HepG2 (cell line): ENCODE data around the gene HPD. TPM values are rescaled to one million over a fixed set of nuclear protein-coding genes. Genes with fewer than 3 reads are reported as not detected.
A peak's percentile ranks its signal among the peaks of the same experiment; 100 is the strongest.

ENCODE experiments used
- ATAC-seq: fragments of 200-7000 bp; cut with Tn5 transposase; 3 replicates; pipeline ENCODE4 v1.9.1; 2020; ENCODE audit warnings: mild to moderate bottlenecking, moderate library complexity
- BruUV-seq: library from RNA; stranded (reverse); fragments of 400-500 nt; replicated peaks from 2 replicates; lab custom pipeline; 2021; lab: Mats Ljungman, UMichigan
- CTCF ChIA-PET: fragments of 300-600 bp; formaldehyde crosslinking; extraction: SDS; loops from one replicate; lab custom pipeline; 2021; ENCODE audit warnings: low total read pairs, inconsistent platforms, low intra/inter-chr PET ratio; lab: Yijun Ruan, JAX
- POLR2A ChIA-PET: fragments of 350-600 bp; sonication (Branson Sonifier 250); formaldehyde crosslinking; loops from one replicate; lab custom pipeline; 2020; ENCODE audit warnings: antibody characterized with exemption, inconsistent platforms; lab: Yijun Ruan, JAX
- DNase-seq: peaks from one replicate; pipeline ENCODE4 v3.0.0-alpha.2; 2015; ENCODE audit warnings: low spot score
- FAIRE-seq: peaks from 3 replicates; lab custom pipeline; 2011; peaks lifted over from hg19 to GRCh38; lab: Jason Lieb, UNC
- H2AFZ ChIP-seq: one replicate; pipeline ENCODE4 v1.6.1; 2011; ENCODE audit warnings: low read length, inconsistent platforms
- H3K27ac ChIP-seq: fragments of 300-600 bp; 3 replicates; pipeline ENCODE4 v1.8.0; 2011; ENCODE audit warnings: mixed run types, mild to moderate bottlenecking, mixed read lengths, low read length, inconsistent platforms; ENCODE audit not compliant: insufficient read depth; ENCODE audit errors: extremely low read length
- H3K27me3 ChIP-seq, 2 experiments: fragments of 200-600 bp in 1 of 2; 2 replicates in 1 of 2; 3 replicates in 1 of 2; pipeline versions ENCODE4 v1.6.0 to v1.8.0; 2011; ENCODE audit warnings: low read length in 2 of 2, mild to moderate bottlenecking in 2 of 2, moderate library complexity in 2 of 2, inconsistent platforms in 1 of 2; ENCODE audit not compliant: insufficient read depth in 2 of 2, control insufficient read depth in 1 of 2
- H3K36me3 ChIP-seq, 2 experiments: fragments of 200-600 bp in 1 of 2; replicated peaks in 1 of 2; 2 replicates in 1 of 2; 3 replicates in 1 of 2; pipeline versions ENCODE4 v1.5.1 to v1.8.0; 2011; ENCODE audit warnings: low read length in 2 of 2, inconsistent platforms in 1 of 2; ENCODE audit not compliant: insufficient read depth in 2 of 2, control insufficient read depth in 1 of 2
- H3K4me1 ChIP-seq: 2 replicates; pipeline ENCODE4 v1.5.1; 2012; ENCODE audit warnings: low read length, inconsistent platforms; ENCODE audit not compliant: insufficient read depth
- H3K4me2 ChIP-seq: 2 replicates; pipeline ENCODE4 v1.6.0; 2011; ENCODE audit warnings: low read depth, low read length, inconsistent platforms
- H3K4me3 ChIP-seq, 3 experiments: fragments of 200-600 bp in 1 of 3; sonication (generic), shearing (Covaris generic) in 1 of 3; replicated peaks in 1 of 3; 2 replicates each; pipeline ENCODE4 v1.5.1; 2011 to 2016; ENCODE audit warnings: low read length in 3 of 3, inconsistent platforms in 2 of 3, low read depth in 2 of 3, mild to moderate bottlenecking in 2 of 3, control low read depth in 1 of 3, mixed read lengths in 1 of 3; ENCODE audit not compliant: insufficient read depth in 1 of 3
- H3K79me2 ChIP-seq: one replicate; pipeline ENCODE4 v1.6.1; 2011; ENCODE audit warnings: low read length, inconsistent platforms; ENCODE audit not compliant: insufficient read depth
- H3K9ac ChIP-seq: 2 replicates; pipeline ENCODE4 v1.6.0; 2011; ENCODE audit warnings: mild to moderate bottlenecking, low read depth, low read length, inconsistent platforms; ENCODE audit not compliant: insufficient read depth
- H3K9me3 ChIP-seq: 2 replicates; pipeline ENCODE4 v1.5.1; 2012; ENCODE audit warnings: mild to moderate bottlenecking, low read length
- H4K20me1 ChIP-seq: 2 replicates; pipeline ENCODE4 v1.6.0; 2011; ENCODE audit warnings: inconsistent platforms, mild to moderate bottlenecking, low read length, moderate library complexity; ENCODE audit not compliant: insufficient read depth
- CREB1 ChIP-seq, 2 experiments: fragments of 450-650 bp in 1 of 2; IDR thresholded peaks; 2 replicates each; pipeline ENCODE4 v1.6.1; 2016 to 2017; ENCODE audit warnings: control low read depth in 1 of 2, mild to moderate bottlenecking in 1 of 2, missing compliant biosample characterization in 1 of 2, missing genetic modification characterization in 1 of 2
- KDM3A ChIP-seq: IDR thresholded peaks from 2 replicates; pipeline ENCODE4 v1.6.1; 2018; ENCODE audit warnings: low read depth, missing compliant biosample characterization
- NFE2 ChIP-seq: sonication (generic); formaldehyde crosslinking; IDR thresholded peaks from 2 replicates; pipeline ENCODE4 v1.4.0; 2020; ENCODE audit warnings: missing genetic modification reagents
- NFKB2 ChIP-seq: sonication (generic); formaldehyde crosslinking; IDR thresholded peaks from 2 replicates; pipeline ENCODE4 v1.4.0; 2020; ENCODE audit warnings: missing genetic modification reagents, borderline replicate concordance
- POGK ChIP-seq: sonication (generic); formaldehyde crosslinking; conservative IDR thresholded peaks from 2 replicates; pipeline ENCODE4 v1.8.0; 2022; ENCODE audit warnings: mild to moderate bottlenecking, moderate library complexity, missing genetic modification reagents
- RAD51 ChIP-seq: fragments of 450-650 bp; IDR thresholded peaks from 2 replicates; pipeline ENCODE4 v1.6.1; 2016; ENCODE audit warnings: borderline replicate concordance
- RXRA ChIP-seq: sonication (generic); formaldehyde crosslinking; IDR thresholded peaks from 2 replicates; pipeline ENCODE4 v1.5.1; 2020; ENCODE audit warnings: missing genetic modification reagents
- SAP130 ChIP-seq: IDR thresholded peaks from 2 replicates; pipeline ENCODE4 v1.6.1; 2016; ENCODE audit warnings: low read depth
- SOX5 ChIP-seq: IDR thresholded peaks from 2 replicates; pipeline ENCODE4 v1.6.1; 2016; ENCODE audit warnings: borderline replicate concordance
- WIZ ChIP-seq: sonication (generic); formaldehyde crosslinking; IDR thresholded peaks from 2 replicates; pipeline ENCODE4 v1.5.1; 2020; ENCODE audit warnings: mild to moderate bottlenecking, missing genetic modification reagents
- ZNF30 ChIP-seq: sonication (generic); formaldehyde crosslinking; IDR thresholded peaks from 2 replicates; pipeline ENCODE4 v1.5.0; 2020; ENCODE audit warnings: mild to moderate bottlenecking, missing genetic modification reagents
- ZNF335 ChIP-seq: sonication (generic); formaldehyde crosslinking; IDR thresholded peaks from 2 replicates; pipeline ENCODE4 v1.4.0; 2020; ENCODE audit warnings: missing genetic modification reagents
- ZNF543 ChIP-seq: sonication (generic); formaldehyde crosslinking; IDR thresholded peaks from 2 replicates; pipeline ENCODE4 v1.4.0; 2020; ENCODE audit warnings: mild to moderate bottlenecking, missing genetic modification reagents
- ZNF770 ChIP-seq: sonication (generic); formaldehyde crosslinking; IDR thresholded peaks from 2 replicates; pipeline ENCODE4 v1.5.0; 2020; ENCODE audit warnings: mild to moderate bottlenecking, missing genetic modification reagents
- ZNF781 ChIP-seq: sonication (generic); formaldehyde crosslinking; IDR thresholded peaks from 2 replicates; pipeline ENCODE4 v1.5.1; 2020; ENCODE audit warnings: borderline replicate concordance, mild to moderate bottlenecking, missing genetic modification reagents; ENCODE audit errors: not compliant biosample characterization
- WGBS: methylation state at CpG from one replicate; pipeline ENCODE4 v1.1.6; 2017; ENCODE audit warnings: low lambda C conversion rate; 5-methylcytosine and 5-hydroxymethylcytosine counted together
- in situ Hi-C: cut with HindIII; loops from 2 replicates; pipeline ENCODE4 v1.10.0; 2017; ENCODE audit warnings: low pct_unique_long_range_greater_than_20kb; ENCODE audit not compliant: extremely low pct_ligation_motif_present
- intact Hi-C: fragments of 100-400 bp; cut with micrococcal nuclease; formaldehyde crosslinking; loops from one replicate; pipeline ENCODE4 v1.10.0; 2022; ENCODE audit not compliant: unreplicated experiment
- polyA plus RNA-seq, 8 experiments: library from polyadenylated mRNA; depleted of rRNA in 3 of 8; stranded (reverse) in 7 of 8; unstranded in 1 of 8; fragments of >200 nt; fragmentation: Illumina TruSeq in 4 of 8; extraction: Trizol in 4 of 8; gene quantifications; 2 replicates each; pipeline versions ENCODE4 v1.2.1 to v1.2.3, GENCODE V29; 2011 to 2016; ENCODE audit warnings: low read depth in 4 of 8, missing spikeins in 1 of 8, mixed read lengths in 1 of 8; ENCODE audit not compliant: insufficient read depth in 1 of 8
- total RNA-seq, 5 experiments: library from RNA; depleted of rRNA; stranded (reverse); fragments of >200 nt; fragmentation: Illumina TruSeq; extraction: Trizol; gene quantifications; 2 replicates each; pipeline ENCODE4 v1.2.3, GENCODE V29; 2016; ENCODE audit warnings: low read depth in 1 of 5

HPD gene
- total and polyA plus RNA-seq, 2 of the 13 experiments (the other 11 are each of a cell fraction or from before 2014, with no cell fraction given) = 120 to 195 TPM

GRCh38 chr12:121797937-121798786 is 60.5 kb downstream of the HPD start (continued):
- peak; percentile 52; the same call in 1 of the 2 replicates for TF ChIP-seq RXRA (CRISPR knock-in tag)
- TF ChIP-seq SAP130 (CRISPR knock-in tag) = peak; percentile 82
- no peak for TF ChIP-seq NFKB2 (CRISPR knock-in tag)
- TF ChIP-seq ZNF30 (CRISPR knock-in tag) = no peak
- 0 out of 2 replicates have a peak, but pooled peaks have one; percentile 42 for TF ChIP-seq WIZ (CRISPR knock-in tag)
- TF ChIP-seq ZNF335 (CRISPR knock-in tag) = no peak
- TF ChIP-seq, all 625 proteins: peak for 98

GRCh38 chr12:121796855-121797751 is 61.6 kb downstream of the HPD start:
- peak overlapping the region; percentile 72 for H3K9ac ChIP-seq
- peak overlapping the region; percentile 99 for H3K27ac ChIP-seq
- H4K20me1 ChIP-seq = no peaks in the 10 kb centered on the region
- H3K27me3 ChIP-seq = no peaks in the 10 kb centered on the region
- H3K4me3 ChIP-seq = peak overlapping the region; percentile 38 to 79 (median 39)
- H3K36me3 ChIP-seq = no peaks in the 10 kb centered on the region; a peak in 1 of 5 replicates
- H2AFZ ChIP-seq = no peak overlapping the region
- FAIRE-seq (peak; percentile 95), DNase-seq (peak; percentile 97), ATAC-seq (peak; percentile 62)
- 11% methylated on average over 22 of the region's 39 CpGs for WGBS
- BruUV-seq = no TSS peak
- ChIA-PET POLR2A (interaction anchor here (0.8 to 14.0 kb wide), 13 partner anchors 10 to 1506 kb away, joined by 3 to 393 read pairs (median 3); partner anchors contain the start of genes HPD, PSMD9, RNU4-2 and SETD1B), CTCF (interaction anchor here (0.9 to 3.6 kb wide), 4 partner anchors 12 to 97 kb away, joined by 3 to 20 read pairs (median 6); no protein-coding TSS in a partner anchor)
- H3K79me2 ChIP-seq = peaks cover 50% of the 10 kb centered on the region
- H3K4me2 ChIP-seq = peak overlapping the region; percentile 96
- peaks cover 71% of the 10 kb centered on the region for H3K4me1 ChIP-seq
- in situ Hi-C loops (no loop called here), intact Hi-C loops (no loop called here)
- H3K9me3 ChIP-seq = no peaks in the 10 kb centered on the region
- 0 out of 2 replicates have a peak, but pooled peaks have one; percentile 52 for TF ChIP-seq ZNF543
- TF ChIP-seq CREB1 (IDR thresholded peaks at IDR 0.05) = peak; percentile 60
- TF ChIP-seq CREB1 (CRISPR knock-in tag; IDR thresholded peaks at IDR 0.05) = no peak
- peak; percentile 31 for TF ChIP-seq ZNF781 (CRISPR knock-in tag)
- TF ChIP-seq RAD51 = 0 out of 2 replicates have a peak, but pooled peaks have one; percentile 18
- TF ChIP-seq ZNF770 (CRISPR knock-in tag) = peak; percentile 94
- TF ChIP-seq POGK (CRISPR knock-in tag) = peak; percentile 31; the same call in 1 of the 2 replicates
- TF ChIP-seq NFE2 = no peak
- peak; percentile 65; the same call in 1 of the 2 replicates for TF ChIP-seq KDM3A (CRISPR knock-in tag)
- TF ChIP-seq SOX5 = peak; percentile 77
